ENCODE data around the gene AOX1. TPM values are rescaled to one million over a fixed set of nuclear protein-coding genes. Genes with fewer than 3 reads are reported as not detected.
"Not testable (repeated sequence)": the region's sequence is repeated elsewhere in the genome, so short reads cannot be mapped to it uniquely, and the experiment has no call there.

Gene AOX1
- total RNA-seq, 1 experiment from 2014 or later, result 5.1 TPM

GRCh38 chr2:200679127-200679526 lies 93.3 kb downstream of the AOX1 start:
- POLR2A ChIA-PET (ENCODE audit: unreplicated experiment), result no interaction called here
- CTCF ChIA-PET, result no interaction called here
- Histone ChIP-seq H3K4me3 (no peak overlapping the region), H3K9me2 (ENCODE audit: insufficient read depth) (no peaks in the 10 kb centered on the region; the same call in 1 of the 2 replicates), H3K27me3 (ENCODE audit: insufficient read depth, low read depth) (no peaks in the 10 kb centered on the region), H4K20me1 (ENCODE audit: insufficient read depth) (no peaks in the 10 kb centered on the region), H3K79me2 (ENCODE audit: low read depth) (no peaks in the 10 kb centered on the region), H3K27ac (no peak overlapping the region), H3K4me2 (no peak overlapping the region), H3F3A (ENCODE audit: insufficient read depth, low read depth) (no peaks in the 10 kb centered on the region), H3K36me3 (ENCODE audit: low read depth) (no peaks in the 10 kb centered on the region), H3K9me3 (ENCODE audit: insufficient read depth, low read depth) (no peaks in the 10 kb centered on the region), H3K4me1 (replicated peaks; ENCODE audit: insufficient read depth) (no peaks in the 10 kb centered on the region), H2AFZ (no peak overlapping the region)
- no peak for DNase-seq
- intact Hi-C loops (cut with micrococcal nuclease; ENCODE audit: unreplicated experiment), result no loop called here
- no peak for TF ChIP-seq EZH2 (IDR thresholded peaks at IDR 0.05; ENCODE audit: low read depth)
- TF ChIP-seq CTCF (conservative IDR thresholded peaks at IDR 0.05), result no peak
- BruUV-seq (replicated peaks), result no TSS peak

GRCh38 chr2:200679535-200679934 lies 93.7 kb downstream of the AOX1 start:
- intact Hi-C loops (cut with micrococcal nuclease; ENCODE audit: unreplicated experiment), result no loop called here
- BruUV-seq (replicated peaks), result no TSS peak
- H3K27me3 ChIP-seq (ENCODE audit: insufficient read depth, low read depth), result no peaks in the 10 kb centered on the region
- no peak for TF ChIP-seq EZH2 (IDR thresholded peaks at IDR 0.05; ENCODE audit: low read depth)
- no peak for TF ChIP-seq CTCF (conservative IDR thresholded peaks at IDR 0.05)
- no peak for DNase-seq
- no peaks in the 10 kb centered on the region for H3K4me1 ChIP-seq (replicated peaks; ENCODE audit: insufficient read depth)
- H3K4me2 ChIP-seq, result no peak overlapping the region
- H3K4me3 ChIP-seq, result no peak overlapping the region
- H3K27ac ChIP-seq, result no peak overlapping the region
- no peaks in the 10 kb centered on the region for H3K79me2 ChIP-seq (ENCODE audit: low read depth)
- H2AFZ ChIP-seq, result no peak overlapping the region
- no peaks in the 10 kb centered on the region; the same call in 1 of the 2 replicates for H3K9me2 ChIP-seq (ENCODE audit: insufficient read depth)
- no peaks in the 10 kb centered on the region for H3F3A ChIP-seq (ENCODE audit: insufficient read depth, low read depth)
- no peaks in the 10 kb centered on the region for H3K36me3 ChIP-seq (ENCODE audit: low read depth)
- H3K9me3 ChIP-seq (ENCODE audit: insufficient read depth, low read depth), result no peaks in the 10 kb centered on the region
- CTCF ChIA-PET, result no interaction called here
- H4K20me1 ChIP-seq (ENCODE audit: insufficient read depth), result no peaks in the 10 kb centered on the region
- POLR2A ChIA-PET (ENCODE audit: unreplicated experiment), result no interaction called here

- ChIA-PET CTCF (no interaction called here), POLR2A (ENCODE audit: unreplicated experiment) (no interaction called here)
- Histone ChIP-seq H3K9me3 (ENCODE audit: insufficient read depth, low read depth) (no peaks in the 10 kb centered on the region), H2AFZ (no peak overlapping the region), H3K4me2 (no peak overlapping the region), H4K20me1 (ENCODE audit: insufficient read depth) (no peaks in the 10 kb centered on the region), H3K27ac (no peak overlapping the region), H3K27me3 (ENCODE audit: insufficient read depth, low read depth) (no peaks in the 10 kb centered on the region), H3F3A (ENCODE audit: insufficient read depth, low read depth) (no peaks in the 10 kb centered on the region), H3K79me2 (ENCODE audit: low read depth) (no peaks in the 10 kb centered on the region), H3K4me1 (replicated peaks; ENCODE audit: insufficient read depth) (no peaks in the 10 kb centered on the region), H3K36me3 (ENCODE audit: low read depth) (no peaks in the 10 kb centered on the region), H3K9me2 (ENCODE audit: insufficient read depth) (no peaks in the 10 kb centered on the region; the same call in 1 of the 2 replicates), H3K4me3 (no peak overlapping the region)
- intact Hi-C loops (cut with micrococcal nuclease; ENCODE audit: unreplicated experiment), result no loop called here
- TF ChIP-seq EZH2 (IDR thresholded peaks at IDR 0.05; ENCODE audit: low read depth), result no peak
- TF ChIP-seq CTCF (conservative IDR thresholded peaks at IDR 0.05), result no peak
- no TSS peak for BruUV-seq (replicated peaks)
- DNase-seq, result no peak
These were observed 95.9 kb downstream of the AOX1 start for GRCh38 chr2:200681697-200682096.

- H3K9me3 ChIP-seq (ENCODE audit: insufficient read depth, low read depth); H3F3A ChIP-seq (ENCODE audit: insufficient read depth, low read depth); H3K36me3 ChIP-seq (ENCODE audit: low read depth); H3K27ac ChIP-seq; H3K9me2 ChIP-seq (ENCODE audit: insufficient read depth); H2AFZ ChIP-seq; H3K27me3 ChIP-seq (ENCODE audit: insufficient read depth, low read depth); H3K4me1 ChIP-seq (replicated peaks; ENCODE audit: insufficient read depth); H3K4me3 ChIP-seq; CTCF ChIA-PET; intact Hi-C loops (cut with micrococcal nuclease; ENCODE audit: unreplicated experiment); H3K79me2 ChIP-seq (ENCODE audit: low read depth); DNase-seq; H4K20me1 ChIP-seq (ENCODE audit: insufficient read depth); POLR2A ChIA-PET (ENCODE audit: unreplicated experiment); H3K4me2 ChIP-seq; BruUV-seq (replicated peaks): not testable (repeated sequence)
These were observed 96.6 kb downstream of the AOX1 start for GRCh38 chr2:200682407-200682806.

Measured in PC-9 (cell line).